ENCODE measurements around the gene LZTS2.

Gene LZTS2

GRCh38 chr10:101044117-101044516 is 44.5 kb downstream of the LZTS2 start:
- Histone ChIP-seq H3K9ac (ENCODE audit: low read depth, low read length) (no peak overlapping the region), H3K36me3 (ENCODE audit: control insufficient read depth, insufficient read depth, low read length) (no peaks in the 10 kb centered on the region), H3K9me3 (ENCODE audit: control insufficient read depth, insufficient read depth, low read length) (no peaks in the 10 kb centered on the region), H3K4me3 (ENCODE audit: low read depth, low read length) (no peak overlapping the region), H3K4me1 (ENCODE audit: control insufficient read depth, insufficient read depth, low read length) (peaks cover 9% of the 10 kb centered on the region), H3K27me3 (ENCODE audit: control insufficient read depth, insufficient read depth, low read length) (peaks cover 69% of the 10 kb centered on the region)

GRCh38 chr10:101046332-101047238 is 47.0 kb downstream of the LZTS2 start:
- H3K27me3 ChIP-seq (ENCODE audit: control insufficient read depth, insufficient read depth, low read length) = peaks cover 83% of the 10 kb centered on the region
- peak overlapping the region; percentile 48 for H3K4me3 ChIP-seq (ENCODE audit: low read depth, low read length)
- H3K4me1 ChIP-seq (ENCODE audit: control insufficient read depth, insufficient read depth, low read length) = peaks cover 14% of the 10 kb centered on the region
- H3K36me3 ChIP-seq (ENCODE audit: control insufficient read depth, insufficient read depth, low read length) = no peaks in the 10 kb centered on the region
- no peaks in the 10 kb centered on the region for H3K9me3 ChIP-seq (ENCODE audit: control insufficient read depth, insufficient read depth, low read length)
- no peak overlapping the region for H3K9ac ChIP-seq (ENCODE audit: low read depth, low read length)

GRCh38 chr10:101047268-101047667 is 47.7 kb downstream of the LZTS2 start:
- H3K27me3 ChIP-seq (ENCODE audit: control insufficient read depth, insufficient read depth, low read length) = peaks cover 90% of the 10 kb centered on the region
- H3K36me3 ChIP-seq (ENCODE audit: control insufficient read depth, insufficient read depth, low read length) = no peaks in the 10 kb centered on the region
- H3K4me3 ChIP-seq (ENCODE audit: low read depth, low read length) = peak overlapping the region; percentile 48
- peaks cover 12% of the 10 kb centered on the region for H3K4me1 ChIP-seq (ENCODE audit: control insufficient read depth, insufficient read depth, low read length)
- no peak overlapping the region for H3K9ac ChIP-seq (ENCODE audit: low read depth, low read length)
- H3K9me3 ChIP-seq (ENCODE audit: control insufficient read depth, insufficient read depth, low read length) = no peaks in the 10 kb centered on the region

- Histone ChIP-seq H3K9me3 (ENCODE audit: control insufficient read depth, insufficient read depth, low read length) (no peaks in the 10 kb centered on the region), H3K4me1 (ENCODE audit: control insufficient read depth, insufficient read depth, low read length) (peaks cover 9% of the 10 kb centered on the region), H3K27me3 (ENCODE audit: control insufficient read depth, insufficient read depth, low read length) (peaks cover 93% of the 10 kb centered on the region), H3K36me3 (ENCODE audit: control insufficient read depth, insufficient read depth, low read length) (no peaks in the 10 kb centered on the region), H3K4me3 (ENCODE audit: low read depth, low read length) (peak overlapping the region; percentile 48), H3K9ac (ENCODE audit: low read depth, low read length) (no peak overlapping the region)
Measured at GRCh38 chr10:101047961-101048892, 48.6 kb downstream of the LZTS2 start.

- H3K4me1 ChIP-seq (ENCODE audit: control insufficient read depth, insufficient read depth, low read length) = peaks cover 7% of the 10 kb centered on the region
- peak overlapping the region; percentile 31 for H3K4me3 ChIP-seq (ENCODE audit: low read depth, low read length)
- H3K9ac ChIP-seq (ENCODE audit: low read depth, low read length) = no peak overlapping the region
- peaks cover 73% of the 10 kb centered on the region for H3K27me3 ChIP-seq (ENCODE audit: control insufficient read depth, insufficient read depth, low read length)
- no peaks in the 10 kb centered on the region for H3K9me3 ChIP-seq (ENCODE audit: control insufficient read depth, insufficient read depth, low read length)
- H3K36me3 ChIP-seq (ENCODE audit: control insufficient read depth, insufficient read depth, low read length) = no peaks in the 10 kb centered on the region
Measured at GRCh38 chr10:101050208-101051069, 50.8 kb downstream of the LZTS2 start.

GRCh38 chr10:101052285-101052684 is 52.7 kb downstream of the LZTS2 start:
- Histone ChIP-seq H3K9me3 (ENCODE audit: control insufficient read depth, insufficient read depth, low read length) (no peaks in the 10 kb centered on the region), H3K4me3 (ENCODE audit: low read depth, low read length) (no peak overlapping the region), H3K4me1 (ENCODE audit: control insufficient read depth, insufficient read depth, low read length) (peaks cover 5% of the 10 kb centered on the region), H3K36me3 (ENCODE audit: control insufficient read depth, insufficient read depth, low read length) (no peaks in the 10 kb centered on the region), H3K27me3 (ENCODE audit: control insufficient read depth, insufficient read depth, low read length) (peaks cover 54% of the 10 kb centered on the region), H3K9ac (ENCODE audit: low read depth, low read length) (no peak overlapping the region)

GRCh38 chr10:101053516-101053915 is 53.9 kb downstream of the LZTS2 start:
- Histone ChIP-seq H3K4me1 (ENCODE audit: control insufficient read depth, insufficient read depth, low read length) (peaks cover 5% of the 10 kb centered on the region), H3K36me3 (ENCODE audit: control insufficient read depth, insufficient read depth, low read length) (no peaks in the 10 kb centered on the region), H3K9me3 (ENCODE audit: control insufficient read depth, insufficient read depth, low read length) (no peaks in the 10 kb centered on the region), H3K9ac (ENCODE audit: low read depth, low read length) (no peak overlapping the region), H3K27me3 (ENCODE audit: control insufficient read depth, insufficient read depth, low read length) (peaks cover 42% of the 10 kb centered on the region), H3K4me3 (ENCODE audit: low read depth, low read length) (no peak overlapping the region)

- Histone ChIP-seq H3K9ac (ENCODE audit: low read depth, low read length) (no peak overlapping the region), H3K4me1 (ENCODE audit: control insufficient read depth, insufficient read depth, low read length) (peaks cover 5% of the 10 kb centered on the region), H3K4me3 (ENCODE audit: low read depth, low read length) (no peak overlapping the region), H3K36me3 (ENCODE audit: control insufficient read depth, insufficient read depth, low read length) (no peaks in the 10 kb centered on the region), H3K9me3 (ENCODE audit: control insufficient read depth, insufficient read depth, low read length) (no peaks in the 10 kb centered on the region), H3K27me3 (ENCODE audit: control insufficient read depth, insufficient read depth, low read length) (peaks cover 34% of the 10 kb centered on the region)
Measured at GRCh38 chr10:101054351-101054750, 54.7 kb downstream of the LZTS2 start.

GRCh38 chr10:101054876-101055275 is 55.3 kb downstream of the LZTS2 start:
- no peaks in the 10 kb centered on the region for H3K36me3 ChIP-seq (ENCODE audit: control insufficient read depth, insufficient read depth, low read length)
- no peaks in the 10 kb centered on the region for H3K9me3 ChIP-seq (ENCODE audit: control insufficient read depth, insufficient read depth, low read length)
- peaks cover 28% of the 10 kb centered on the region for H3K27me3 ChIP-seq (ENCODE audit: control insufficient read depth, insufficient read depth, low read length)
- no peak overlapping the region for H3K9ac ChIP-seq (ENCODE audit: low read depth, low read length)
- H3K4me3 ChIP-seq (ENCODE audit: low read depth, low read length) = no peak overlapping the region
- peaks cover 7% of the 10 kb centered on the region for H3K4me1 ChIP-seq (ENCODE audit: control insufficient read depth, insufficient read depth, low read length)

- Histone ChIP-seq H3K36me3 (ENCODE audit: control insufficient read depth, insufficient read depth, low read length) (no peaks in the 10 kb centered on the region), H3K27me3 (ENCODE audit: control insufficient read depth, insufficient read depth, low read length) (peaks cover 26% of the 10 kb centered on the region), H3K9ac (ENCODE audit: low read depth, low read length) (no peak overlapping the region), H3K4me1 (ENCODE audit: control insufficient read depth, insufficient read depth, low read length) (peaks cover 7% of the 10 kb centered on the region), H3K9me3 (ENCODE audit: control insufficient read depth, insufficient read depth, low read length) (no peaks in the 10 kb centered on the region), H3K4me3 (ENCODE audit: low read depth, low read length) (no peak overlapping the region)
Measured at GRCh38 chr10:101055411-101055810, 55.8 kb downstream of the LZTS2 start.
